Stimulated activated CD8-positive, alpha-beta memory T cell treated with anti-CD3 and anti-CD28 coated beads, Interleukin-12 subunit alpha, Interleukin-12 subunit beta, amount 100 ng/mL, for 24 hours (primary cell): ENCODE results near the gene STBD1.
"Not testable (repeated sequence)": the region's sequence is repeated elsewhere in the genome, so short reads cannot be mapped to it uniquely, and the experiment has no call there.

Source experiments
- DNase-seq: peaks from one replicate; pipeline ENCODE4 v3.0.0-alpha.2; 2020; ENCODE audit errors: extremely low read depth

Gene STBD1

GRCh38 chr4:76305971-76306881 is at the start of gene STBD1:
Gene STBD1 (plus strand): TSS chr4:76306733. CDS start chr4:76306770, 37 bp downstream.
- DNase-seq = no peak

GRCh38 chr4:76256968-76257367 is 49.6 kb upstream of the STBD1 start:
- DNase-seq = no peak

- no peak for DNase-seq
Observed at GRCh38 chr4:76257824-76258223, 48.7 kb upstream of the STBD1 start.

- DNase-seq = no peak
Observed at GRCh38 chr4:76260571-76260970, 46.0 kb upstream of the STBD1 start.

GRCh38 chr4:76265631-76266218 is 40.8 kb upstream of the STBD1 start:
- DNase-seq = no peak

- DNase-seq = no peak
Observed at GRCh38 chr4:76266627-76267026, 39.9 kb upstream of the STBD1 start.

GRCh38 chr4:76267811-76268210 is 38.7 kb upstream of the STBD1 start:
- no peak for DNase-seq

- no peak for DNase-seq
Observed at GRCh38 chr4:76270244-76271175, 36.0 kb upstream of the STBD1 start.

- DNase-seq = no peak
Observed at GRCh38 chr4:76271248-76271647, 35.3 kb upstream of the STBD1 start.

GRCh38 chr4:76272073-76272472 is 34.5 kb upstream of the STBD1 start:
- DNase-seq = no peak

- no peak for DNase-seq
Observed at GRCh38 chr4:76272582-76272981, 34.0 kb upstream of the STBD1 start.

GRCh38 chr4:76272999-76273398 is 33.5 kb upstream of the STBD1 start:
- DNase-seq = no peak

GRCh38 chr4:76275486-76276124 is 30.9 kb upstream of the STBD1 start:
- DNase-seq = no peak

- DNase-seq = no peak
Observed at GRCh38 chr4:76276813-76277212, 29.7 kb upstream of the STBD1 start.

- no peak for DNase-seq
Observed at GRCh38 chr4:76277667-76278066, 28.9 kb upstream of the STBD1 start.

GRCh38 chr4:76278583-76278982 is 27.9 kb upstream of the STBD1 start:
- no peak for DNase-seq

GRCh38 chr4:76279462-76279861 is 27.1 kb upstream of the STBD1 start:
- DNase-seq = no peak

- no peak for DNase-seq
Observed at GRCh38 chr4:76280488-76281441, 25.8 kb upstream of the STBD1 start.

- DNase-seq = not testable (repeated sequence)
Observed at GRCh38 chr4:76281594-76281993, 24.9 kb upstream of the STBD1 start.

- no peak for DNase-seq
Observed at GRCh38 chr4:76282941-76283689, 23.4 kb upstream of the STBD1 start.
